Caco-2 (cell line): ENCODE results near the gene CCDC142. TPM values are rescaled to one million over a fixed set of nuclear protein-coding genes. Genes with fewer than 3 reads are reported as not detected.

Experiments used
- BruUV-seq: library from RNA; stranded (reverse); fragments of 400-500 nt; replicated peaks from 2 replicates; lab custom pipeline; 2021; lab: Mats Ljungman, UMichigan
- CTCF ChIA-PET: fragments of 300-600 bp; sonication (Branson Sonifier 250); formaldehyde crosslinking; loops from one replicate; lab custom pipeline; 2022; ENCODE audit warnings: antibody characterized with exemption; lab: Charles Lee
- POLR2A ChIA-PET: fragments of 300-600 bp; sonication (Branson Sonifier 250); formaldehyde crosslinking; loops from one replicate; lab custom pipeline; 2022; ENCODE audit warnings: antibody characterized with exemption; lab: Charles Lee
- DNase-seq, 2 experiments: peaks; one replicate each; pipeline versions ENCODE4 v3.0.0 to v3.0.0-alpha.2; 2020 to 2022
- H3K27me3 ChIP-seq: replicated peaks from 2 replicates; pipeline ENCODE4 v1.6.0; 2011; ENCODE audit warnings: low read length; ENCODE audit not compliant: control insufficient read depth, insufficient read depth
- H3K36me3 ChIP-seq: 2 replicates; pipeline ENCODE4 v1.5.1; 2011; ENCODE audit warnings: low read length; ENCODE audit not compliant: control insufficient read depth, insufficient read depth
- H3K4me1 ChIP-seq: fragments of 250-450 bp; sonication (Bioruptor Pico); 2 replicates; pipeline ENCODE4 v1.5.1; 2020; ENCODE audit warnings: mild to moderate bottlenecking
- H3K4me3 ChIP-seq: 2 replicates; pipeline ENCODE4 v1.5.1; 2011; ENCODE audit warnings: low read depth, mild to moderate bottlenecking, control low read depth, low read length
- H3K9me3 ChIP-seq: fragments of 250-450 bp; sonication (Bioruptor Pico); 2 replicates; pipeline ENCODE4 v1.5.1; 2020; ENCODE audit warnings: mild to moderate bottlenecking, moderate library complexity
- H3K27ac Mint-ChIP-seq: one replicate; pipeline ENCODE4 v1.8.0; 2022; ENCODE audit warnings: mixed read lengths; ENCODE audit not compliant: unreplicated experiment
- H3K27me3 Mint-ChIP-seq: one replicate; pipeline ENCODE4 v1.8.0; 2022; ENCODE audit warnings: mixed read lengths; ENCODE audit not compliant: insufficient read depth, unreplicated experiment
- H3K36me3 Mint-ChIP-seq: one replicate; pipeline ENCODE4 v1.8.0; 2022; ENCODE audit warnings: mild to moderate bottlenecking, mixed read lengths; ENCODE audit not compliant: insufficient read depth, unreplicated experiment
- H3K4me1 Mint-ChIP-seq: one replicate; pipeline ENCODE4 v1.8.0; 2022; ENCODE audit warnings: low read depth, mixed read lengths; ENCODE audit not compliant: unreplicated experiment
- H3K4me3 Mint-ChIP-seq: one replicate; pipeline ENCODE4 v1.8.0; 2022; ENCODE audit warnings: mild to moderate bottlenecking, moderate library complexity, mixed read lengths; ENCODE audit not compliant: unreplicated experiment
- H3K9me3 Mint-ChIP-seq: one replicate; pipeline ENCODE4 v1.8.0; 2022; ENCODE audit warnings: mixed read lengths; ENCODE audit not compliant: unreplicated experiment
- intact Hi-C: fragments of 100-400 bp; cut with micrococcal nuclease; formaldehyde crosslinking; loops from one replicate; pipeline ENCODE4 v1.10.0; 2022; ENCODE audit not compliant: unreplicated experiment
- total RNA-seq: library from RNA; stranded (reverse); gene quantifications from 2 replicates; pipeline ENCODE4 v1.2.3, GENCODE V29; 2022
- TF ChIP-seq, protein P1 (sequence below), 2 experiments: fragments of 200-600 bp in 1 of 2; IDR thresholded peaks; 1 replicate in 1 of 2; 2 replicates in 1 of 2; pipeline versions ENCODE4 v1.5.1 to v1.8.0; 2011 to 2022; ENCODE audit warnings: antibody characterized with exemption in 1 of 2, control low read depth in 1 of 2, inconsistent platforms in 1 of 2, low read depth in 1 of 2, low read length in 1 of 2, mild to moderate bottlenecking in 1 of 2, moderate library complexity in 1 of 2; ENCODE audit not compliant: insufficient read depth in 1 of 2, severe bottlenecking in 1 of 2, unreplicated experiment in 1 of 2

The CCDC142 gene
- total RNA-seq, 1 experiment from 2014 or later = 39.0 TPM

DNA sequence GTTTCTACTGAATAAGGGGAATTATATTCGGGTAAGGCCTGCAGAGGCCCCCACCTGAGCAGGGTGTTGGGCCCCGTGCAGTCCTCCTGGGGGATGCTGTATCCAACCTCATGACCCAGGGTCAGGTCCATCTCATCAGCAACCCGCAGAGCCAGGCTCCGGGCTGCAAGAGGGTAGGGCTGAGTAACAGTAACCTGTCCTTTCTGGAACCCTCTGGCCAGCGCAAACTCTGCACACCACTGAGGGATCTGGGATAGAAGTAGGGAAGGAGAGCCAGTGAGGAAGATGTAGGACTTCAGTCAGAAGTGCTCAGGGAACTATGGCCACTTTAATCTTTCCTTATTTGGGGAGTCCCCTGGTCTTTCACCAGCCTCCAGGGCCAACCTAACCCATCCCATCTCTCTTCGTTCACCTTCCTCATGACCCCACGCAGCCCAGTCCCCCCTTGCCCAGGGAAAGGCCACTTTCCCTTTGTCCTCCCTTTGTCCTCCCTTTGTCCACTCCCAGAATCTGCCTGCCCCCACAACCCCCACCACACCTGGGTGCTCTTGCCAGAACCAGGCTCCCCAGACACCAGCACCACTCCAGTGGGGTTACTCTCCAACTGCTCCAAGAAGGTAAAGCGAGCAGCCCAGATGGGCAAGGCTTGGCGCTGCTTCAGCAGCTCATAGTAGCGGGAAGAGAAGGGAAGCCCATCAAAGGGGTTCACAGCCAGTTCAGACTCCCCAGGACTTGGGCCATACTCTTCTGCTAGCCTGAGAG is 42.3 kb upstream of the CCDC142 start:
- no peaks in the 10 kb centered on the region for H3K27me3 ChIP-seq
- ChIA-PET POLR2A (interaction anchor here (1.5 kb wide), 1 partner anchor 23 kb away, joined by 5 read pairs; no protein-coding TSS in a partner anchor), CTCF (no interaction called here)
- no TSS peak for BruUV-seq
- peaks cover 7% of the 10 kb centered on the region for H3K4me1 Mint-ChIP-seq
- no peaks in the 10 kb centered on the region for H3K9me3 Mint-ChIP-seq
- H3K36me3 ChIP-seq = peaks cover 9% of the 10 kb centered on the region
- H3K27me3 Mint-ChIP-seq = peaks cover 3% of the 10 kb centered on the region
- no peaks in the 10 kb centered on the region for H3K9me3 ChIP-seq
- no peak overlapping the region for H3K4me3 Mint-ChIP-seq
- peaks cover 41% of the 10 kb centered on the region for H3K36me3 Mint-ChIP-seq
- H3K4me1 ChIP-seq = peaks cover 6% of the 10 kb centered on the region
- H3K4me3 ChIP-seq = no peak overlapping the region
- H3K27ac Mint-ChIP-seq = no peak overlapping the region
- TF ChIP-seq, protein P1, sequence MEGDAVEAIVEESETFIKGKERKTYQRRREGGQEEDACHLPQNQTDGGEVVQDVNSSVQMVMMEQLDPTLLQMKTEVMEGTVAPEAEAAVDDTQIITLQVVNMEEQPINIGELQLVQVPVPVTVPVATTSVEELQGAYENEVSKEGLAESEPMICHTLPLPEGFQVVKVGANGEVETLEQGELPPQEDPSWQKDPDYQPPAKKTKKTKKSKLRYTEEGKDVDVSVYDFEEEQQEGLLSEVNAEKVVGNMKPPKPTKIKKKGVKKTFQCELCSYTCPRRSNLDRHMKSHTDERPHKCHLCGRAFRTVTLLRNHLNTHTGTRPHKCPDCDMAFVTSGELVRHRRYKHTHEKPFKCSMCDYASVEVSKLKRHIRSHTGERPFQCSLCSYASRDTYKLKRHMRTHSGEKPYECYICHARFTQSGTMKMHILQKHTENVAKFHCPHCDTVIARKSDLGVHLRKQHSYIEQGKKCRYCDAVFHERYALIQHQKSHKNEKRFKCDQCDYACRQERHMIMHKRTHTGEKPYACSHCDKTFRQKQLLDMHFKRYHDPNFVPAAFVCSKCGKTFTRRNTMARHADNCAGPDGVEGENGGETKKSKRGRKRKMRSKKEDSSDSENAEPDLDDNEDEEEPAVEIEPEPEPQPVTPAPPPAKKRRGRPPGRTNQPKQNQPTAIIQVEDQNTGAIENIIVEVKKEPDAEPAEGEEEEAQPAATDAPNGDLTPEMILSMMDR (IDR thresholded peaks at IDR 0.05; ENCODE audit: insufficient read depth in 1 of 2, low read depth in 1 of 2, low read length in 1 of 2, severe bottlenecking in 1 of 2, unreplicated experiment in 1 of 2) = no peak
- intact Hi-C loops = no loop called here
- peak in 1 of 2 experiments; percentile 27 for DNase-seq

DNA sequence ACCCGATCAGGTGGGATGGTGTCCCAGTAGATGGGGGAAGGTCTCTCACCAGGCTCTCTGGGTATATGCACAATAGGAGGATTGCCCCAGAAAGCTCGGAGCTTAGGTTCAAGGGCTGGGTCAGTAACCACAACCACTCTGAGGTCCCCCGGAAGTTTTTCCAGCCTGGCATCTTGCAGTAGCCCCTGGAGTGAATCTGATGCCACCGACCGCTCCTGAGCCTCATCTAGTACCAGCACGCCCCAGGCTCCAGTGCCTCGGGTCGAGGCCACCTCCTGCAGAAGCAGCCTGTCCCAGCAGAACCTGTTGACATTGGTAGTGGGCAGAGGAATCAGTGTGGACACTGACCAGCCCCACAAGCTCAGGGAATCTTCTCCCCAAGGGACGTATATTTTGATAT is 41.2 kb upstream of the CCDC142 start:
- no peaks in the 10 kb centered on the region for H3K9me3 ChIP-seq
- Mint-ChIP-seq H3K4me1 (peaks cover 7% of the 10 kb centered on the region), H3K9me3 (no peaks in the 10 kb centered on the region), H3K4me3 (no peak overlapping the region), H3K36me3 (peaks cover 30% of the 10 kb centered on the region), H3K27me3 (peaks cover 5% of the 10 kb centered on the region), H3K27ac (no peak overlapping the region)
- peaks cover 6% of the 10 kb centered on the region for H3K4me1 ChIP-seq
- ChIA-PET POLR2A (no interaction called here), CTCF (no interaction called here)
- DNase-seq = peak in 1 of 2 experiments; percentile 30
- no peaks in the 10 kb centered on the region for H3K27me3 ChIP-seq
- intact Hi-C loops = no loop called here
- peaks cover 9% of the 10 kb centered on the region for H3K36me3 ChIP-seq
- TF ChIP-seq, protein P1 (IDR thresholded peaks at IDR 0.05; ENCODE audit: insufficient read depth in 1 of 2, low read depth in 1 of 2, low read length in 1 of 2, severe bottlenecking in 1 of 2, unreplicated experiment in 1 of 2) = no peak
- H3K4me3 ChIP-seq = no peak overlapping the region
- BruUV-seq = no TSS peak

DNA sequence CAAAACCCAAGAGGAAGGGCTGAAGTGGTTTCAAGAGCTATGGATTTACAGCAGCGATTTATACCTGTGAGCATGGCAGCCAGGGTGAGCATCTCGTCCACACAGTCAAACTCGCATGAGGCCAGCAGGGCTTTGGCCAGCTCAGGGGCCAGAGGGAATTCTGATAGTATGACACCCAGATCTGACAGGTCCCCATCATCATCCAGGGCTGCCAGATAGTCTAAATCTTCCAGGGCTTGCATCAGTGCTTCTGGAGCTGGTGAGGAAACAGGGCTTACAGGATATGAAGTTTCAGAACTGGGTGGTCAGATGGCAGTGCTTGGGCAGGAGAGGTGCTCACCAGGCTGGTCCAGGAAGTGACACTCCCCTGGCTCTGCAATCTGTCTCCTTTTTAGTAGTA is 39.7 kb upstream of the CCDC142 start:
- ChIA-PET POLR2A (interaction anchor here (0.5 kb wide), 1 partner anchor 12 kb away, joined by 3 read pairs; no protein-coding TSS in a partner anchor), CTCF (no interaction called here)
- no peak overlapping the region for H3K4me3 Mint-ChIP-seq
- peaks cover 16% of the 10 kb centered on the region for H3K36me3 Mint-ChIP-seq
- no TSS peak for BruUV-seq
- no peak overlapping the region for H3K27ac Mint-ChIP-seq
- no peak for DNase-seq
- H3K36me3 ChIP-seq = peaks cover 9% of the 10 kb centered on the region
- TF ChIP-seq, protein P1 (IDR thresholded peaks at IDR 0.05; ENCODE audit: insufficient read depth in 1 of 2, low read depth in 1 of 2, low read length in 1 of 2, severe bottlenecking in 1 of 2, unreplicated experiment in 1 of 2) = no peak
- peaks cover 7% of the 10 kb centered on the region for H3K27me3 Mint-ChIP-seq
- H3K4me1 ChIP-seq = no peaks in the 10 kb centered on the region
- H3K9me3 Mint-ChIP-seq = no peaks in the 10 kb centered on the region
- no peaks in the 10 kb centered on the region for H3K4me1 Mint-ChIP-seq
- intact Hi-C loops = no loop called here
- H3K9me3 ChIP-seq = no peaks in the 10 kb centered on the region
- no peak overlapping the region for H3K4me3 ChIP-seq
- H3K27me3 ChIP-seq = no peaks in the 10 kb centered on the region
